Activated CD8-positive, alpha-beta T cell treated with anti-CD3 and anti-CD28 coated beads for 36 hours (primary cell): Measurements from ENCODE around the gene NPIPA5. TPM values are rescaled to one million over a fixed set of nuclear protein-coding genes. Genes with fewer than 3 reads are reported as not detected.

ENCODE experiments used
- total RNA-seq, 2 experiments: library from RNA; stranded (reverse); gene quantifications; one replicate each; pipeline ENCODE4 v1.2.3, GENCODE V29; 2021

The NPIPA5 gene
- total RNA-seq, 2 experiments from 2014 or later, result 0.40 to 2.8 TPM

Other genes with a start within 250 kb of the NPIPA5 start
- gene MPV17L, start 17.5 kb upstream of the NPIPA5 start, total RNA-seq, result under 1 TPM; 0.20 to 0.47 TPM
- 10 to 100 TPM; 14.0 to 14.1 TPM for gene BMERB1, start 56.3 kb upstream of the NPIPA5 start, total RNA-seq